HG03457 (cell line): ENCODE results near the gene FRMD7.
"Not testable (repeated sequence)": the region's sequence is repeated elsewhere in the genome, so short reads cannot be mapped to it uniquely, and the experiment has no call there.

ENCODE experiments used
- ATAC-seq: cut with Tn5 transposase; IDR thresholded peaks from one replicate; pipeline ENCODE4 v1.9.1; 2021; ENCODE audit warnings: moderate number of reproducible peaks; ENCODE audit not compliant: unreplicated experiment

The FRMD7 gene, protein sequence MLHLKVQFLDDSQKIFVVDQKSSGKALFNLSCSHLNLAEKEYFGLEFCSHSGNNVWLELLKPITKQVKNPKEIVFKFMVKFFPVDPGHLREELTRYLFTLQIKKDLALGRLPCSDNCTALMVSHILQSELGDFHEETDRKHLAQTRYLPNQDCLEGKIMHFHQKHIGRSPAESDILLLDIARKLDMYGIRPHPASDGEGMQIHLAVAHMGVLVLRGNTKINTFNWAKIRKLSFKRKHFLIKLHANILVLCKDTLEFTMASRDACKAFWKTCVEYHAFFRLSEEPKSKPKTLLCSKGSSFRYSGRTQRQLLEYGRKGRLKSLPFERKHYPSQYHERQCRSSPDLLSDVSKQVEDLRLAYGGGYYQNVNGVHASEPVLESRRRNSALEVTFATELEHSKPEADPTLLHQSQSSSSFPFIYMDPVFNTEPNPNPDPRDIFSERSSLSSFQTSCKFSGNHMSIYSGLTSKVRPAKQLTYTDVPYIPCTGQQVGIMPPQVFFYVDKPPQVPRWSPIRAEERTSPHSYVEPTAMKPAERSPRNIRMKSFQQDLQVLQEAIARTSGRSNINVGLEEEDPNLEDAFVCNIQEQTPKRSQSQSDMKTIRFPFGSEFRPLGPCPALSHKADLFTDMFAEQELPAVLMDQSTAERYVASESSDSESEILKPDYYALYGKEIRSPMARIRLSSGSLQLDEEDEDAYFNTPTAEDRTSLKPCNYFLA

DNA sequence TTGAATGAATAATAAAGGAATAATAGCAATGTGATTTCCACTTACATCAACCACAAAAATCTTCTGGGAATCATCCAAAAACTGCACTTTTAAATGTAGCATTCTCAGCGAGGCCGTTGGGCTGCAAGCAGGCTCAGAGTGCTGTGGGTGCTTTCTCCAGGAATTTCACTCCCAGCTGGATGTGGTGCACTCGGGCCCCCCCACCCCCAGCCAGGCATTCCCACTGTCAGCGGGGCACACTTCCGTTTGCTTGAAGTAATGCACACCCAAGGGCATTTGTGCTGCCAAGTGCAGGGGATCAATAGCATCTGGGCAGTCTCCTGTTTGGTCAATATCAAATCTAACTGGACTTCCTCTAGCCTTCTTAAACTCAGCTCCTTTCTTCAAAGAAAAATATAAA is at the start of gene FRMD7:
Gene FRMD7, minus strand, starts transcription at position 278 of the 400 bp plus-strand sequence. Its CDS starts 176 bp downstream, at position 102.
- no peak for ATAC-seq

DNA sequence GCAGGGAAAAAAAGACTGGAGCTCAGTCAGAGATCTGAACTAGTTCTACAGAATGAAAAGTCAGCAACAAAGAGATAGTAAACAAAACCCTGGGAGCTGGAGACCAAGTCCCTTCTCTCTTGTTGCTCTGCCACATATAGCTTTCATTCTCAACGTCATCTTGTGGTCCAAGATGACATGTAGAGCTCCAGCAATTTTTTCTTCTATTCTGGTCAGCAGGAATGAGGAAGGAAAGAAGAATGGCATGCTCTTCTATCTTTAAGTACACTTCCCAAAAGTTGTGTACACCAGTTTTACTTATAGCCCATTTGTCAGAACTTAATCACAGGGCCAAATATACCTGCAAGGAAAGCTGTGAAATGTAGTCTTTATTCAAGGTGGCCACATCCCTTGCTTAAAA is 45.8 kb upstream of the FRMD7 start:
- ATAC-seq, result no peak

DNA sequence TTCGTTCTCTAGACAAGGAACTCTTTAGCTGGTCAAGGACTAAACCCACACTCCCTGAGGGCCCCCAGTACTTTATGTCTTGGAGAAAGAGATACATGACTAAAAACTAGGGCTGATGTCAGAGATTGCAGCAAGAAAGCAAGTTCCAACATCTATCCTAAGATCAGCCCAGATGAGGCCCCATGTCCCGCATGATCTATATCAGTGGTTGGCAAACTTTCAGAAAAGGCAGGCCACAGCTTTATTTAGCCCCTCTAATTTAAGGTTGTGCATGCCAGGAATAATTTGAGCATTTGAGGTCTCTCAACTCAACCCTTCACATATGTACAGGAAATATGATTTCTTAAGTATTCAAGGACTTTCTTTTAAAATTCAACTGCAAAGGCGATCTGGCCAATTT is 44.1 kb upstream of the FRMD7 start:
- ATAC-seq, result no peak

DNA sequence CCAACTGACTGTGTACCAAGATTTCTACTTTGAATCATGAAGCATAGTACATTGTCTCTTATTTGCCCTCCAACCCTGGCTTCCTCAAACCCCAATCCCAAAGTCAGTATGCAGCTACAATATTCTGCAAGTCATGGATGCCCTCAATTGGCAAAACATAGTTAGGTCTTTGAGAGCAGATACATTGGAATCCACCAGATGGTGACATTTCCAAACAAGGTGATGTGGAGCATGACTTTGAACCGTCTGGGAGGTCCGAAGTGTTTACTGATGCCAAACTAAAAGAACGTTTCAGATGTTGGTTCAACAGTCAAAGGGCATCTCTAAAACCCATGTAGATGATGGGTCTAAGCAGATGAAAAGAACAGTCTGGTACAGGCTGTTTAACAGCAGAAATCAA is 43.7 kb upstream of the FRMD7 start:
- ATAC-seq, result no peak

DNA sequence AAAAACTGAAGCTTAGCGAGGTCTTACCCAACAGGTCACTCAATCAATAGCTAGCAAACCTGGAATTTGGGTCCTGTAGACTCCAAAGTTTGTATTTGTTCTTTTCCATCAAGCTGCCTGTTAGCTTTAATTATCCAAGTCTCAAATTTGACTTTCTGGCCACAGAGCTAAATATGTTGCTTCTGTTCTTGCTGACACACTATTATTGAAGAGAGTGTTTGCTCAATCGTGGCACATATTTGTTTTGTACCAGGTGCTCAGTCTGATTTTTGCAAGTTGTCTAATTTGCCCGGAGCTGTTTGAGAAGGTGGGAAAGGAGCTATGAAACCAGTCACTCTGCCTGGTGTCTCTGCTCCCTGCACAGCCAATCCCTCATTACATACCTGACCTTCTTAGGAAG is 41.7 kb upstream of the FRMD7 start:
- no peak for ATAC-seq

DNA sequence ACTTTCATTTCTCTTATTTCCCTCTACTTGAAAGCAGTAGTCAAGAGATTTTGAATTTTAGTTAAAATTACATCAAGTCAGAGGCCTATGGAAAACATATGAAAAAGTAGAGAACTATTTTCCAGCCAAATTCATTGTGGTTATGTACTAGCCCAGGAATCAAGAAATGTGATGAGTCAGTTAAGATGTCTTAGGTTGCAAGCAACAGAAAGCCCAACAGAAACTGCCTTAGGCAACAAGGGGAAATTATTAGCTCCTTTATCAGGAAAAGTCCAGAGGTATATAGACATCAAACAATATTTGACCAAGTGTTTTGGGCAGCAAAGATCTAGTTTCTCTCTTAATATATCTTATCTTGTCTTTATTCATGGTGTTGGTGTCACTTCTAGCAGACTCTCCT is 37.8 kb upstream of the FRMD7 start:
- ATAC-seq, result no peak

DNA sequence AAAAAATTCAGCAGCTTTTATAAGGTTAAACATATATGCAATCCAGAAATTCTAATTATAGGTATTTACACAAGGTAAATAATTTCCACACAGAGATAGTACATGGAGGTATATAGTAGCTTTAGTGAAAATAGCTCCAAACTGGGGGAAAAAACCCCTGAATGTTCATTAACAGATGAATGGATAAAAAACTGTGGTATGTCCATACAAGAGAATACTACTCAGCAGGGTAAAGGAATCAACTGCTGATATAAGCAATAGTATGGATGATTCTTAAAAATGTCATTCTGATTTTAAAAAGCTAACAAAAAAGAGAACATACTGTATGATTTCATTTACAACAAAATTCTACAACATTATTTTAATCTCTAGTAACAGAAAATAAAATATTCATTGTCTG is 37.2 kb upstream of the FRMD7 start:
- no peak for ATAC-seq

DNA sequence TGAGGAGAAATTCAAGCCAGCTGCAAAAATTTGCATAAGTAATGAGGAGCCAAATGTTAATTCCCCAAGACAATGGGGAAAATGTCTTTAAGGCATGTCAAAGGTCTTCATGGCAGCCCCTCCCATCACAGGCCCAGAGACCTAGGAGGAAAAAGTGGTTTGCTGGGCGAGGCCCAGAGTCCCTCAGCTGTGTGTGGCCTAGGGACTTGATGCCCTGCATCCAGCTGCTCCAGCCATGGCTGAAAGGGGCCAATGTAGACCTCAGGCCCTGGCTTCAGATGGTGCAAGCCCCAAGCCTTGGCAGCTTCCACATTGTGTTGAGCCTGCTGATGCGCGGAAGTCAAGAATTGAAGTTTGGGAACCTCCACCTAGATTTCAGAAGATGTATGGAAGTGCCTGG is 35.3 kb upstream of the FRMD7 start:
- not testable (repeated sequence) for ATAC-seq

DNA sequence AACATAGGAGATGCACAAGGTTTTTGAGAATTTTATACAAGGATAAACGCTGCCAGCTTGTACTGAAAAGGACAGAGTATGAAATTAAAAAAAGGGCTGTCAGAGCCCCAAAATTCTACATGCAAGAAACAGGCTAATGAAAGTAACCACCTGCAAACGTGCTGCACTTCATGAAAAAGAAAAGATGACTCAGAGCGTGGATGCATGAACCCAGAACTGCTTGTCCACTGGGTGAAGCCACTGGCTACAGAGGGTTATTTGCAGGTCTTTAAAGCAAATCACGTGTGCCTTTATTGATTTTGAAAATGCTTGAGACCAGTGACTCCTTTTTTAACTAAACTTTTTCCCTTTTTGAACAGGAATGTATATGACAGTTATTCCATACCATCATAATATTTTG is 25.3 kb upstream of the FRMD7 start:
- no peak for ATAC-seq

DNA sequence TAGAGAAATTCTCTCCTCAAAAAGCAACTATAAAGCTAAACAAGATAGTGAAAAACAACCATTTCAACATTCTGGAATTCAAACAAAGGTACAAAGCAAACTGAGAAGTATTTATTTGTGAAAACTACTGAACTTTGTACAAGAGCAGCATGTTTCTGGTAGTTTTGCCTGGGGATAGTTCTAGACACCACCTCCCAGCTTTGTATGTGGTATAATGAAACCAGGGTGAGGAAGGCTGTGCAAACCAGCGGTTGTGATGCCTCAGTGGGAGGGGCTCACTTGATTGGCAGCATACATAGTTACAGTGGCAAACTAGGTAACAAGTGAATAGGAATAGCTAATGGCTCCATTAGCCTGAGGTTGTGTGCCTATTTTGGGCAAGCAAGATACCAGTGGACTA is 18.6 kb upstream of the FRMD7 start:
- no peak for ATAC-seq

DNA sequence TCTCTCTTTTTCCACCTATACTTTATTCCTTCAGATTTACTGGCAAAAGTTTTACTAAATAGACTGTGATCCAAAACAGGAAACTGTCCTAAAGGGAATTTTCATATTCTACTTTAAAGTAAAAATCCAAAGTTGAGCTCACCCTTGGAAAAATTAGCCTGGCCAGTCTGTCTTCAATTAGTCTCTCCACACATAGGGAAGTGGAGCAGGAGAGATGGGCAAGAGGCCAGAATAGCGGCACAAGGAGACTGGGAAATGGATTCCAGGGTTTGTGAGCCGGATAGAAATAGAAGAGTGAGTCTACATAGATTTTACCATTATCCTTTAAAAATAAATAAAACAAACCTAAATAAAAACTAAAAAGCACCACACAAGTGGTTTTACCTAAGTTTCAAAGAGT is 16.2 kb upstream of the FRMD7 start:
- ATAC-seq, result no peak

DNA sequence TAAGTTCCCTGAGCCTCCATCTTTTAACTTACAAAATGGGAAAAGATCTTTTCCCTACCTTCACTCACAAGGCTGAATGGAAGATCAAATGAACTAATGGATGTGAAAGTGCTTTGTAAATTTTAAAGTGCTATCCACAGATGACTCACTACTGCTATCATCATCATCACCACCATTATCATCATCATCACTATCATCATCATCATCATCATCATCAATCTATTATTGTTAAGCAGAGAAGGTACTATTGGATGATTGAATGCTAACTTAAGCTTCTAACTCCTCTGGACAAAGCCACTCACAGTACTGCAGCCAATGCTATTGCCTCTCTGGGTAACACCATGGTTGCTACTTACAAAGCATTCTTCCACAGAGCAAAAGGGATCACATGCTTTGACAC is 1.9 kb downstream of the FRMD7 start:
- no peak for ATAC-seq

DNA sequence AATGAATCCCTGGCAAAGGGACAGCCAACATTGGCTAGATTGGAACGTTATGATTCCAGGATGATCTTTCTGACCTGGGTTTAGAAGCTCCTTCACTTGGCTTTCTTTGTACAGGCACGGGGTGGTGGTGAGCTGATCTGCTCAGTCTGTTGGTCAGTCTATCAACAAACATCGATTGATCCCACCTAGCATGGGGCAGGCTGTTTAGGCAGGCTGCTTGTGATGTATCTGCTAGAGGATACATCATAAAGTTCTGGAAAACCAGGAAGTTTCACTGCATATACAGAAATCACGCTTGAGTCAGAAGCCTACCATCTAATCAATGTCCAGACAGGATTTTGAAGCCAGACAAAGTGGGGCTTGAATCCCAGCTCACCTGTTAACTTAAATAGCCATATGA is 6.9 kb downstream of the FRMD7 start:
- ATAC-seq, result no peak

DNA sequence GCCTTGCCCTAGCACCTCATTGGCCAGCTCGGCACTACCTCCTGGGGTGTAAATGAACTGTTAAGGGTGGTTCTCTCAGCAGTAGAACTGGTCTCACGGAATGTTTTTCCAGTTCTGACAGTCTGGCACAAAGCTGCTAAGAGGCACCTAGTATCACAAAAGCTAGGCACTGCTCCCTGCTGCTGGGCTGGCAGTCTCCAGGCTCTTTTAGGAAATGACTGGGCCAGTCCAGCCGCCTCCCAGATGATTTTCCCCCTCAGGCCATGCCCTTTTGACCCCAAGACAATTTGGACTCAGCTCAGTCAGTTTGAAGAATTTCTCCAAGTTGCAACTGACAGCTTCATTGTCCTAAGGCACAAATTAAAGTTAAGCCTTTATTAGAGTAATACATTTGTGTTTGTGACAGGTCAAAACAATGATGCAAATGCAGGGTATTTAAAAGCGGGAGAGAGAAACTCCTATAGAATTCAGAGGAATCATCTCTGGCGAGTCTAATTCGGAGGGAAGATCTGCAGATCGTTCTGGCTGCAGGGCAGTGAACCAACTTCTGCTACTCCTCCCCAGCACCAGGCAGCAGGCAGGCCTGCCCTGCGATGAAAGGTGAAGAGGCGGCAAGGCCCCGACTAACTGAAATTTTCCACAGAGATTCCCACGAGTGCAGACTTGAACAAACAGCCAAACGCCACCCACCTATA is 7.9 kb downstream of the FRMD7 start:
- no peak for ATAC-seq

DNA sequence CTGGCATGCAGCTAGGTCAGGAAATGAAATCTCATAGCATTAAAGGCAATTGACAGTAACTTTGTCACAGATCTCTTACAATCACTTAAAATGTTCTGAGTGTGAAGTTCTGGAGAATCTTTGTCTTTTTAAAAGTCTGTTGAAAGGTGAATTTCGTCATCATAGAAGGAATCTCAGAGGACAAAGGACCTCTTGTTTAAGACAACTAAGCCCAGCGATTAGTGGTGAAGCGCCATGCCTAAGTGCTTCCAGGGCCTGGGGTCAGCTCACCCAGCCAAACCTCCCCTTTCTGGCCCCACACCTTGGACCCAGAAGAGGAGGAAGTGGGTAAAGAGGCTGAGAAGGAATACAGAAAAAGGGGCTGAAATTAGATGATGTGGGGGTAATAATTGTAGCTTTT is 8.5 kb downstream of the FRMD7 start:
- ATAC-seq, result no peak

DNA sequence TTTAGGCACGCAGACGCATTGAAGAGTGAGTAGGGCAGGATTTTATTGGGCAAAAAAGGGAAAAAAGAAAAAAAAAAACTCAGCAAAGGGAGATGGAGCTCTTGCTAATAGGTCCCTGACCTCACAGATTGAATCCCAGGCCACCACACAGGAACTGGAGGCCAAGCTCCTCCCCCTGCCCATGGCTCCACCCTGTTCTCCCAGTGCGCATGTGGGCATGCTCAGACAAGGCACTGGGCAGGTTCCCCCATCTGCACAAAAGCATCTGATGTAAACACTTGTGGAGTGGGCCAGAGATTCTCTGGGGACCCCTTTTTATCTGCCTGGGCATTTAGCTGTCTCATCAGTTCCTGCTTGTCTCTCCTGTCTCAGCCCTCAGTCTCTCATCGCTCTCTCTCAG is 9.5 kb downstream of the FRMD7 start:
- ATAC-seq, result no peak

DNA sequence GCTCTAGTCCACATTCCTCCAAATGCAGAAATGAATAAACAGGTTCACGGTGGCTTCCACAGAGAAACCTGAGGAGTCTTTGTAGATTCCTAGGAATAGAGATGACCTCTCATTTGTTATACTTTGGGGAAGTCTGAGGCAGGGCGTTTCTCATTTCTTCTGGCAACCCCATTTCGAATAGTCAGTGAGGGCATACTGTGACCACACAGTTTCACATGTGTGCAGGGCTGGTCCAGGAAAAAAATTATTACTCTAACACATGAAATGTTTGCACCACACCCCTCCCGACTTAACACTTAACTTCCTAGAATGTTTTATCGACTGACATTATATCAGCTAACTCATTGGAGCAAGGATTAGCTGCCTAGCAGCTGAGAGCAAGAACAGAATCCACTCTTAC is 12.0 kb downstream of the FRMD7 start:
- ATAC-seq, result no peak

DNA sequence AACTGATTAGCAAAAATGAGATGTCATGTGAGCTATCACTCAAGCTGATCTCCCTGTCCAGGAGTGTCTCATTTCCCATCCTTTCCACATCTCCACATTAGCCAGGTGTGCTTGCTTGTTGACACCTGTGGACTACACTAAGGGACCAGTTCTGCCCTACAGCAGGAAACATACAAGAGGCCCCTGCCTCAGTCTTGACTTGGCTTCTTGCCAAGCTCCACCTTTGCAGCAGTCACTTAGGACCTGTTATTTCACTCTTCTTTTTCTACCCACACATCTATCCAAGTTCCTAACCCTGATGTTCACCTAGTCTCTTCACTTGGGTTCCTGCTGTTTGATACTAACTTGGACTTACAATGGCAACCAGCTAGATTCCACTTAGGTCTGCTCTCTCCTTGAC is 13.2 kb downstream of the FRMD7 start:
- ATAC-seq, result no peak

DNA sequence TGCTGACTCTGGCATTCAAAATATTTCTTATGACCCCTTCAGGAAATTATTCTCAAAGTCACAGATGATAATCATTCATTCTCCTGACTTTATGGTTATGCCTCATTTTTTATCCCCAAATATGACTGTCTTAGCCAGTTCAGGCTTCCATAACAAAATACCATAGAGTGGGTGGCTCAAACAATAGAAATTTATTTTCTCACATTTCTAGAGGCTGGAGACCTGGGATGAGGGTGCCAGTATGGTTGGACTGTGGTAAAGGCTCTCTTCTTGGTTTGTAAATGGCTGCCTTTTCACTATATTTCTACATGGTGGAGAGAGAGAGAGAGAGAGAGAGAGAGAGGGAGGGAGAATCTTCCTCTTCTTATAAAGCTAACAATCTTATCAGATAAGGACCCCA is 20.5 kb downstream of the FRMD7 start:
- ATAC-seq, result no peak

DNA sequence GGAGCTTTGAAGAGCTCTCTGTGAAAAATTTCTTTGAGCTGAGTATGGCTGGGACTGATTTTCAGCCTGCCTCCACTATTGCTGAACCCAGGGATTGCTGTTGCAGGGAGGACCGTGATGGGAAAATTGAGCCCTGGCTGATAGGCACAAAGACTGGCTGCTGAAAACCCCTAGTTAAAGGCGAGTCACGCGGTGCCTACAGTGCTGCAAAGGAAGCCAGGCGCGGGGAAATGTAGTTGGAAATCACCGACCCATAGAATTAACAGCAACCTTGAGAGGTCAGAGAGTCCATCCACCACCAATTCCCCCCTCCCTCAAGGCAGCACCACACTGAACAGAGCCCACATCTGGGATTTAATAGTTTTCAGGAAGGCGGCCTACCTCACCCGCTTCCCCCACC is 26.0 kb downstream of the FRMD7 start:
- no peak for ATAC-seq

DNA sequence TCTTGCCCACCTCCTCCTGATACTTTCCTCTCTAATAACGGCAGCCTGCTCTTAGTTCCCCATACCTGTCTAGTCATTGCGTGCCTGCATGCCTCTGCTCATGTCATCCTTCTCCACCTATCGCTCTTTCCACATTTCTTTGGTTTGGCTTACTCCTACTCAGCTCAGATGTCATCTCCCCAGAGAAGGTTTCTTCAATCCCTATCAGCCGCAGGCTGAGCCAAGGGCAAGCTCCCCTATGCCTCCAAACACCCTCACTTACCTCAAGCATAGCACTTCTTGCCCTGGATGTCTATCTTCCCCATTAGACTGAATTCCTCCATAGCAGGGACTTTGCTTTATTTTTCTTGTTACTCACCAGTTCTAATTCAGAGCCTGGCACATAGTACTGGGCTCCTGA is 26.6 kb downstream of the FRMD7 start:
- ATAC-seq, result no peak

DNA sequence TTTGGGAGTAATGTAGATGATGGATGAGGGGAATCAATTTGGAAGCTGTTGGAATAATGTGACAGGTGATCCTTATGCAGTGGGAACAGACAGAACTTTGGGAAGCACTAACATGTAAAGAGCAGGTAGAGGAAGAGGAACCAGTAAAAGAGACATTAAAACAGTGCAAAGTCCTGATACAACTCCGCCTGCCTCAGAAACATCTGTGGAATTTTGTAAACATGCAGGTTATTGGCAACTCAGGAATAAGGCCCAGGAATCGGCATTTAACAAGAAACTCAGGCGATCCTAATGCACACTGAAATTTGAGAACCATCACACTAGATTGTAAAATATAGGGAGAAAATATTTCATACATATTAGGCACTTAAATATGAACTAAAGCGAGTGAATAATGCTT is 29.1 kb downstream of the FRMD7 start:
- not testable (repeated sequence) for ATAC-seq
